Measurements from ENCODE around the gene TBCEL.

DNA sequence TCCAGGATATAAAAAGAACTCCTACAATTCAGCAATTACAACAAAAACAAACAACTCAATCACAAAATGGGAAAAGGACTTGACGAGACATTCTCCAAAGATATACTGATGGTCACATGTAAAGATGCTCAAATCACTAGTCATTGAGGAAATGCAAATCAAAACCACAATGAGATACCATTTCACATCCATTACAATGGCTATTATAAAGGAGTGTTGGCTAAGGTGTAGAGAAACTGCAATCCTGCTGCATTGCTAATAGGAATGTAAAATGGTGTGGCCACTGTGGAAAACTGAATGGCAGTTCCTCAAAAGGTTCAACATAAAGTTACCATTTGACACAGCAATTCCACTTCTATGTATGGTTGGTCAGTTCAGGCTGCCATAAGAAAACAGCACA, 11.8 kb upstream of the TBCEL start:
- TF ChIP-seq EZH2 (IDR thresholded peaks at IDR 0.05; ENCODE audit: borderline replicate concordance, low read length) = no peak
- TF ChIP-seq, protein P1, sequence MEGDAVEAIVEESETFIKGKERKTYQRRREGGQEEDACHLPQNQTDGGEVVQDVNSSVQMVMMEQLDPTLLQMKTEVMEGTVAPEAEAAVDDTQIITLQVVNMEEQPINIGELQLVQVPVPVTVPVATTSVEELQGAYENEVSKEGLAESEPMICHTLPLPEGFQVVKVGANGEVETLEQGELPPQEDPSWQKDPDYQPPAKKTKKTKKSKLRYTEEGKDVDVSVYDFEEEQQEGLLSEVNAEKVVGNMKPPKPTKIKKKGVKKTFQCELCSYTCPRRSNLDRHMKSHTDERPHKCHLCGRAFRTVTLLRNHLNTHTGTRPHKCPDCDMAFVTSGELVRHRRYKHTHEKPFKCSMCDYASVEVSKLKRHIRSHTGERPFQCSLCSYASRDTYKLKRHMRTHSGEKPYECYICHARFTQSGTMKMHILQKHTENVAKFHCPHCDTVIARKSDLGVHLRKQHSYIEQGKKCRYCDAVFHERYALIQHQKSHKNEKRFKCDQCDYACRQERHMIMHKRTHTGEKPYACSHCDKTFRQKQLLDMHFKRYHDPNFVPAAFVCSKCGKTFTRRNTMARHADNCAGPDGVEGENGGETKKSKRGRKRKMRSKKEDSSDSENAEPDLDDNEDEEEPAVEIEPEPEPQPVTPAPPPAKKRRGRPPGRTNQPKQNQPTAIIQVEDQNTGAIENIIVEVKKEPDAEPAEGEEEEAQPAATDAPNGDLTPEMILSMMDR (conservative IDR thresholded peaks at IDR 0.05 in 1 of 2, IDR thresholded peaks at IDR 0.05 in 1 of 2; ENCODE audit: extremely low read depth in 1 of 2, insufficient read depth in 1 of 2, low read depth in 1 of 2, low read length in 2 of 2) = no peak
